Activated CD8-positive, alpha-beta memory T cell treated with anti-CD3 and anti-CD28 coated beads, Interleukin-2, amount 50 U/mL, for 4 hours (primary cell): ENCODE measurements around the gene ATP6AP1.
"Not testable (repeated sequence)": the region's sequence is repeated elsewhere in the genome, so short reads cannot be mapped to it uniquely, and the experiment has no call there.

Experiments used
- DNase-seq: peaks from one replicate; pipeline ENCODE4 v3.0.0-alpha.2; 2020

The ATP6AP1 gene

GRCh38 chrX:154428176-154429171 is at the start of gene ATP6AP1:
Gene ATP6AP1 (plus strand): TSS chrX:154428677. CDS start chrX:154428693, 16 bp downstream.
- DNase-seq: peak; percentile 82

- peak; percentile 93 for DNase-seq
Measured at GRCh38 chrX:154378799-154379568, 49.5 kb upstream of the ATP6AP1 start, which contains the start of gene EMD. Gene EMD (plus strand): TSS chrX:154379295. CDS start chrX:154379485, 190 bp downstream.

- no peak for DNase-seq
Measured at GRCh38 chrX:154379569-154379951, 48.9 kb upstream of the ATP6AP1 start.

- no peak for DNase-seq
Measured at GRCh38 chrX:154380153-154380552, 48.3 kb upstream of the ATP6AP1 start.

GRCh38 chrX:154380787-154381186 is 47.7 kb upstream of the ATP6AP1 start:
- DNase-seq: no peak

- no peak for DNase-seq
Measured at GRCh38 chrX:154381271-154381670, 47.2 kb upstream of the ATP6AP1 start.

- DNase-seq: no peak
Measured at GRCh38 chrX:154382483-154383069, 45.9 kb upstream of the ATP6AP1 start.

GRCh38 chrX:154383359-154384283 is 44.9 kb upstream of the ATP6AP1 start:
- no peak for DNase-seq

GRCh38 chrX:154384284-154384892 is 44.1 kb upstream of the ATP6AP1 start:
- DNase-seq: no peak

GRCh38 chrX:154388094-154388493 is 40.4 kb upstream of the ATP6AP1 start:
- DNase-seq: not testable (repeated sequence)

GRCh38 chrX:154388649-154389048 is 39.8 kb upstream of the ATP6AP1 start:
- DNase-seq: not testable (repeated sequence)

GRCh38 chrX:154389812-154390747 is 38.4 kb upstream of the ATP6AP1 start:
- not testable (repeated sequence) for DNase-seq

GRCh38 chrX:154396363-154396762 is 32.1 kb upstream of the ATP6AP1 start:
- DNase-seq: not testable (repeated sequence)

- peak; percentile 59 for DNase-seq
Measured at GRCh38 chrX:154396973-154397887, 31.2 kb upstream of the ATP6AP1 start.

- DNase-seq: peak; percentile 82
Measured at GRCh38 chrX:154397888-154398667, 30.4 kb upstream of the ATP6AP1 start, which contains the start of gene RPL10. Gene RPL10 (plus strand): TSS chrX:154398377. CDS start chrX:154398520, 143 bp downstream.

- DNase-seq: peak; percentile 80
Measured at GRCh38 chrX:154398668-154399526, 29.6 kb upstream of the ATP6AP1 start.
